DND-41 (cell line): Measurements from ENCODE around the gene EIF3I.

Experiments used
- ATAC-seq: fragments of 200-7000 bp; cut with Tn5 transposase; 3 replicates; pipeline ENCODE4 v1.9.1; 2021; ENCODE audit warnings: low read depth; ENCODE audit not compliant: insufficient read depth
- DNase-seq: peaks from one replicate; pipeline ENCODE4 v3.0.0-alpha.2; 2020
- H2AFZ ChIP-seq: 2 replicates; pipeline ENCODE4 v1.6.0; 2012; ENCODE audit warnings: low read depth, low read length
- H3K27ac ChIP-seq: 2 replicates; pipeline ENCODE4 v1.5.1; 2012; ENCODE audit warnings: low read length, inconsistent platforms
- H3K27me3 ChIP-seq: fragments of 200-600 bp; sonication (generic); 2 replicates; pipeline ENCODE4 v1.6.0; 2012; ENCODE audit warnings: low read length, mild to moderate bottlenecking, inconsistent platforms; ENCODE audit not compliant: insufficient read depth, poor library complexity
- H3K36me3 ChIP-seq: 2 replicates; pipeline ENCODE4 v1.5.1; 2012; ENCODE audit warnings: low read length, inconsistent platforms; ENCODE audit not compliant: insufficient read depth
- H3K4me1 ChIP-seq: 2 replicates; pipeline ENCODE4 v1.5.1; 2012; ENCODE audit warnings: mild to moderate bottlenecking, low read length; ENCODE audit not compliant: insufficient read depth
- H3K4me2 ChIP-seq: 2 replicates; pipeline ENCODE4 v1.6.0; 2012; ENCODE audit warnings: mild to moderate bottlenecking, moderate library complexity, low read length, inconsistent platforms; ENCODE audit not compliant: insufficient read depth
- H3K4me3 ChIP-seq, 2 experiments: fragments of 200-600 bp in 1 of 2; shearing (Covaris generic) in 1 of 2; 2 replicates each; pipeline ENCODE4 v1.5.1; 2012 to 2016; ENCODE audit warnings: inconsistent platforms in 2 of 2, low read length in 2 of 2, mild to moderate bottlenecking in 2 of 2, low read depth in 1 of 2, moderate library complexity in 1 of 2
- H3K79me2 ChIP-seq: 2 replicates; pipeline ENCODE4 v1.6.0; 2012; ENCODE audit warnings: low read length, inconsistent platforms; ENCODE audit not compliant: insufficient read depth
- H3K9ac ChIP-seq: 2 replicates; pipeline ENCODE4 v1.6.0; 2012; ENCODE audit warnings: low read depth, mild to moderate bottlenecking, inconsistent platforms, low read length, moderate library complexity
- H3K9me3 ChIP-seq: 2 replicates; pipeline ENCODE4 v1.5.1; 2012; ENCODE audit warnings: low read length, moderate library complexity, mild to moderate bottlenecking, inconsistent platforms; ENCODE audit not compliant: insufficient read depth, severe bottlenecking
- H4K20me1 ChIP-seq: 2 replicates; pipeline ENCODE4 v1.6.0; 2012; ENCODE audit warnings: low read length; ENCODE audit not compliant: insufficient read depth
- CTCF ChIP-seq: IDR thresholded peaks from 2 replicates; pipeline ENCODE4 v1.5.1; 2012; ENCODE audit warnings: borderline replicate concordance, low read length, moderate library complexity, mild to moderate bottlenecking; ENCODE audit not compliant: poor library complexity, severe bottlenecking; ENCODE audit errors: extremely low read depth
- EZH2 ChIP-seq: IDR thresholded peaks from 3 replicates; pipeline ENCODE4 v1.6.1; 2012; ENCODE audit warnings: borderline replicate concordance, low read depth, mild to moderate bottlenecking, moderate library complexity, low read length, inconsistent platforms; ENCODE audit not compliant: severe bottlenecking

The EIF3I gene

GRCh38 chr1:32263744-32264143, 41.5 kb downstream of the EIF3I start:
- H3K4me3 ChIP-seq = no peak overlapping the region
- no peak overlapping the region for H3K4me2 ChIP-seq
- H2AFZ ChIP-seq = no peak overlapping the region
- H4K20me1 ChIP-seq = peaks cover 7% of the 10 kb centered on the region; the same call in 1 of the 2 replicates
- H3K9me3 ChIP-seq = no peaks in the 10 kb centered on the region
- H3K4me1 ChIP-seq = peaks cover 21% of the 10 kb centered on the region
- peak; percentile 60 for ATAC-seq
- no peak for TF ChIP-seq EZH2
- TF ChIP-seq CTCF = no peak
- peak; percentile 28 for DNase-seq
- peaks cover 6% of the 10 kb centered on the region; the same call in 1 of the 2 replicates for H3K36me3 ChIP-seq
- no peak overlapping the region for H3K27ac ChIP-seq
- H3K9ac ChIP-seq = no peak overlapping the region
- H3K27me3 ChIP-seq = no peaks in the 10 kb centered on the region
- H3K79me2 ChIP-seq = peaks cover 74% of the 10 kb centered on the region

- no peak overlapping the region for H3K4me2 ChIP-seq
- no peak for ATAC-seq
- peak overlapping the region; percentile 26; the same call in 1 of the 2 replicates for H3K9ac ChIP-seq
Observed at GRCh38 chr1:32265846-32266245, 43.6 kb downstream of the EIF3I start.

GRCh38 chr1:32266921-32267591, 44.8 kb downstream of the EIF3I start:
- peaks cover 11% of the 10 kb centered on the region for H3K36me3 ChIP-seq
- H2AFZ ChIP-seq = no peak overlapping the region
- H3K4me1 ChIP-seq = peaks cover 31% of the 10 kb centered on the region
- ATAC-seq = peak; percentile 62
- peaks cover 56% of the 10 kb centered on the region for H3K79me2 ChIP-seq
- H3K27ac ChIP-seq = peak overlapping the region; percentile 61
- H3K27me3 ChIP-seq = no peaks in the 10 kb centered on the region
- H3K4me3 ChIP-seq = no peak overlapping the region
- H3K9ac ChIP-seq = no peak overlapping the region
- H3K9me3 ChIP-seq = no peaks in the 10 kb centered on the region
- no peak overlapping the region for H3K4me2 ChIP-seq
- no peak for DNase-seq
- H4K20me1 ChIP-seq = peaks cover 7% of the 10 kb centered on the region; the same call in 1 of the 2 replicates
- no peak for TF ChIP-seq CTCF

More at GRCh38 chr1:32265846-32266245, 43.6 kb downstream of the EIF3I start:
- Histone ChIP-seq H3K36me3 (peaks cover 6% of the 10 kb centered on the region; the same call in 1 of the 2 replicates), H4K20me1 (peaks cover 7% of the 10 kb centered on the region; the same call in 1 of the 2 replicates), H3K4me3 (no peak overlapping the region), H3K4me1 (peaks cover 21% of the 10 kb centered on the region), H2AFZ (no peak overlapping the region), H3K9me3 (no peaks in the 10 kb centered on the region), H3K27me3 (no peaks in the 10 kb centered on the region), H3K27ac (peak overlapping the region; percentile 68), H3K79me2 (peaks cover 58% of the 10 kb centered on the region)
- no peak for DNase-seq
- TF ChIP-seq EZH2 (no peak), CTCF (no peak)
